HTR-8/SVneo (cell line): ENCODE data around the gene U2SURP.
A peak's percentile ranks its signal among the peaks of the same experiment; 100 is the strongest.
"Not testable (repeated sequence)": the region's sequence is repeated elsewhere in the genome, so short reads cannot be mapped to it uniquely, and the experiment has no call there.

Source experiments
- DNase-seq: peaks from one replicate; pipeline ENCODE4 v3.0.0; 2011; ENCODE audit warnings: low spot score, mixed read lengths; ENCODE audit not compliant: insufficient read length
- FAIRE-seq: peaks from 2 replicates; lab custom pipeline; 2011; peaks lifted over from hg19 to GRCh38; lab: Jason Lieb, UNC

U2SURP gene

DNA sequence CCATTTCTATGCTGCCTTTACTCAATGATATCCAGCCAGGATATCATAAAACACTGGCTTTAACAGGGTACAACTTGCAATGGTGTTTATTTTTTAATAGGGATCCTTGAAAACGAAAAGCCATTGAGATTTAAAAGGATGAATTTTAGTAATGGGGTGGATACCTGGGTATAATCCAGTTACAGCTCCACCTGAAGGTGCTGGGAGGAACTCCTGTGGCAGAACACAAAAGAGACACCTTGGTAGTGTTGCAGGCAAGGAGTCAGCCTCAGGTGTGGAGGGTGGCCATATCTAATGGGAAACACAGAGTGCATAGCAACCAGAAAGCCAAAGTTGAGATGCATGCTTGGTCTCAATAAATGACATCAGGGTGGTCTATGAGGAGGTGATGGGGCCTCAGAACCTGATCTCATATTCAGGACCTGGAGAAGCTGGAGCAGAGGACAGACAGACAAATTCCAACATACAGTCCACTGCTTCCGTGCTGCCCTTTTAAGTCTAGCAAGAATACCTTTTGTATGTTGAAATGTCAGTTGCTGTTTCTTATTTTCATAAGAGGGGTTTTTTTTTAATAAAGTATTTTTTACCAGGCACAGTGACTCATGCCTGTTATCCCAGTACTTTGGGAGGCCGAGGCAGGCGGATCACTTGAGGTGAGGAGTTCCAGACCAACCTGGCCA lies 25.9 kb upstream of the U2SURP start:
- FAIRE-seq, result no peak
- no peak for DNase-seq

DNA sequence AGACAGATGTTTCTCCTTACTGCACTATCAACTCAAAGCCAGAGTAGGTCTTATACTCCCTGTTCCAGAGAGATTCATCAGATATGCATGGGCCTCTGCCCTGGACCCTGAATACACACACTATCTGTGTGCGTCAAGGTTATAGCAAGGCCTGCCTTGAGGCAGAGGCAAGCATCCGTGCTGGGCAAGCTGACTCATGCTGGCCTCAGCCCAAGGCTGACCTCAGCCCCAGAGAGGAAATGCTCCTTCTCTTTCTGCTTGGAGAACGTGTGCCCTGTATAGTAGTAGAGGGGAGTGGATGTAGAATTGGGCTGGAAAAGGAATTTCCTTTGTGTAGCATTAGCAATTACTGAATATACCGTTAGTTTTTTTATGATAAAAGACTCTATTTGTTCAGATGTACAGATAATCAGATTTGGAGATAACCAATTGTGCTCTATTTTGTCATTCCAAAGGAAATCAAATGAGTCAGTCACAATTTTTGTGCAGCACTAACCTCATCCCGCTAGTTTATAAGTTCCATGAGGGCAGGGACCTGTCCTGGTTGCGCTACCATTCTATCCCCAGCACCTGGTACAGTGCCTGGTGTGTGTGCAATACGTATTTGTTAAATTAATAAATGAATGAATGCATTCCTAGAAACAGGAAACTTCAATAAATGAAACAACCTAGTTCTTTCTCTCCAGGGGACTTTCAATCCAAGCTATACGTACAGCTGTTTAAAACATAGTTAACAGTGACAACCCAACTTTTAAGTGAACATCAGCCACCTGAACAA lies 24.6 kb upstream of the U2SURP start:
- peak; percentile 76 for DNase-seq
- FAIRE-seq, result peak; percentile 92

DNA sequence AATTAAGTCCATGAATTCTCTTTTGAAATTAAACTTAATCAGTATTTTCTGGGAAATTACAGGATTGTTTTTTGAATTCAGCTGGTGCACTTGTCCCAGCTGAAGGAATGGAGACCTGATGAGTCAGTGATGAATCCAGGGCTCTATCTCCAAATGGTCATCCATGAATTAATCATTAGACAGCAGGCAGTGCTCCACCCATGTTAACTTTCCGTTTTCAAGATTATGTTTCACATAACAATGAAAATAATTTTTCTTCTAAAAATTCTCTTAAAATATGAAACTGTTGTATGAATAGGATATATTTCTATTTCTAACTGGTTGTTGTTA lies 24.0 kb upstream of the U2SURP start:
- no peak for FAIRE-seq
- no peak for DNase-seq

DNA sequence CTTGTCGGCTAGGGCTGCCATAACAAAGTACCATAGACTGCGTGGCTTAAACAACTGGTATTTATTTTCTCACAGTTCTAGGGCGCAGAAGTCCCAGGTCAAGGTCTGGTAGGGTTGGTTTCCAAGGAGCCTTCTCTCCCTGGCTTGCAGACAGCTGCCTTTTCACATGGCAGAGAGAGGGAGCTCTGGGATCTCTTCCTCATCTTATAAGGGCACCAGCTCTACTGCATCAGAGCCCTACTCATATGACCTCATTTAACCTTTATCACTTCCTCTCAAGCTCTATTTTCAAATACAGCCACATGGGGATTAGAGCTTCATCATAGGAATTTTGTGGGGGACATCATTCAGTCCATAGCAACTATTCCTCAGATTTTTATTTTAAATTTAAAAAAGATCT lies 20.3 kb upstream of the U2SURP start:
- no peak for DNase-seq
- no peak for FAIRE-seq

DNA sequence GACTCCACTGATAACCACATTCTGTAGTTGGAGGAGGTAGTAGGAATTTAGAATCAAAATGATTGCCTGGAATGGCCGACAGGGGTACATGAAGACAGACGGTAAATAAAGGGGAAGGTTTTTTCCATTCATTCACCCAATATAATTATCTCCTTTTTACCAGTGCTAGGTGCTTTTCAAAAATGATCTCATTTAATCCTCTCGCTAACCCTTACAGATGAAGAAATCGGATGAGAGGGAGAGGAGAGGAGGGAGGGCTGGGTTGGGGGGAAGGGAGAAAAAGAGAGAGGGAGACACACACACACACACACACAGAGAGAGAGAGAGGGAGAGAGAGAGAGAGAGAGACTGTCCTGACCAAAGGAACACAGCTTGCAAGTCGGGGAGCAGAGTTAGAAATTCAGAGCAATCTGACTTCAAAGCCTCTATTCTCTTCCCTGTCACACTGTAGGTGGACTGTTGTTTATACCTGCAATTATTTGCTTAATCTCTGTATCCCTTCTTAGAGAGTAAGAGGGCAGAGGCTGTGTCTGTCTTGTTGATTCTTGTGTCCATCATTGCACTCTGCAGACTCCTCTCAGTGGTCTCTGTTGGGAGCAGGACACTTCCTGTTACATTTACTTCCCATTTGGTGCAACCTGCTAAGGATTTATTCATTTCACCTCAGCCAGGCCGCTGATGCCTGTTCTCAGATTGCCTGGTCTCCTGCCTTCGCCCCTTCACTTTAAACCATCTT lies 19.2 kb upstream of the U2SURP start:
- no peak for DNase-seq
- no peak for FAIRE-seq

DNA sequence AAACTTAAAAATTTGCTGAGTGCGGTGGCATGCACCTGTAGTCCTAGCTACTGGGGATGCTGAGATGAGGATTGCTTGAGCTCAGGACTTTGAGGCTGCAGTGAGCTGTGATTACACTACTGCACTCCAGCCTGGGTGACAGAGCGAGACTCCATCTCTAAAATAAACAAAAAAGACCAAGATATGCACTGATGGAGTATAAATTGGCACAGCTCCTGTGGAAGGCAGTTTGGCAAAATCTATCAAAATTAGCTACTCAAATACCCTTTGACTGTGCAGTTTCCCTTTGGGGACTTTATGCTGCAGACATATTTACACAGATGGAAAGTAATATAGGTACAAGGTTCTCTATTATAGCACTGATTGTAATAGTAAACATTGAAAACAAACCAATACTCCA lies 18.1 kb upstream of the U2SURP start:
- FAIRE-seq, result no peak
- DNase-seq, result no peak

DNA sequence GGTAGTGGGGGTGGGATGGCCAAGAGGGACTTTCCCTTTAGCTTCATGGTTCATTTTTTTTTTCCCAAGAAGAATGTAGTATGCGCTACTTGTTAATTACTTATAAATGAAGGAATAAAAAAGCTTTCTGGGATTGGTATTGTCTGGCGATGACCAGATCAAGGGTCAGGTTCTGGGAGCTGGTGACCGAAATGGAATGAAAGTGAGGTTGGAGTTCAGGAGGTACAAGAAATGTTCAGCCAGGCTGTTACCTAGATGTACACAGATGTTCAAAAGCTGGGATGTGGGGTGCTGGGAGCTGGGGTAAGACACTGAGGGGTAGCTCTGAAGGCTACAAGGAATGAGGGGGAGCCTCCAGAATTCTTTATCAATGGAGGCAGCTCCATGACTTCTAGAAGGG lies 17.1 kb upstream of the U2SURP start:
- no peak for FAIRE-seq

DNA sequence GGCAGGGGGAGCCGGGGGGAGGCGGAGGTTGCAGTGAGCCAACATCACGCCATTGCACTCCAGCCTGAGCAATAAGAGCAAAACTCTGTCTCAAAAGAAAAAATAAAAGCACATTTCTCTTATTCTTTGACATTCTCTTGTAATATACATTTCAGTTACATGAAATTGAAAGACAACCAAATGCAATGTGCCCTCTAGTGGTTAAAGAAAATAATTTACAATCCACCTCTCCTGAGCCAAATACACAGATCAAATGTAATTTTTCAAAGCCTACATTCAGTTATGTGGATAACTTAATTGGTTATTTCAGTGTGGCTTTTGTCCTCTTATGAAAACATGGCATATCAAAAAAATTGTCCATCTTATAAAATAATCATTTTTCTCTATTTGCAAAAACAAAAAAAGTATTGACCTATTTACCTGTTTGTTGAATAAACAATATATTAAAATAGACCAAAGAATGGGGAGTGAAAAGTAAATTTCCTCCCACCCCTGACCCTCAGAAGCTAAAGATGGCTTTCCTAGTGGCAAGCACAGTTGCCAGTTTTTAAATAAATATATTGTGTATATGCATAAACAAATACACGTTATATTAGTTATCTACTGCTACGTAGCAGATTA lies 14.2 kb upstream of the U2SURP start:
- no peak for DNase-seq
- no peak for FAIRE-seq

More for the DNA sequence above, 17.1 kb upstream of the U2SURP start:
- DNase-seq, result no peak

DNA sequence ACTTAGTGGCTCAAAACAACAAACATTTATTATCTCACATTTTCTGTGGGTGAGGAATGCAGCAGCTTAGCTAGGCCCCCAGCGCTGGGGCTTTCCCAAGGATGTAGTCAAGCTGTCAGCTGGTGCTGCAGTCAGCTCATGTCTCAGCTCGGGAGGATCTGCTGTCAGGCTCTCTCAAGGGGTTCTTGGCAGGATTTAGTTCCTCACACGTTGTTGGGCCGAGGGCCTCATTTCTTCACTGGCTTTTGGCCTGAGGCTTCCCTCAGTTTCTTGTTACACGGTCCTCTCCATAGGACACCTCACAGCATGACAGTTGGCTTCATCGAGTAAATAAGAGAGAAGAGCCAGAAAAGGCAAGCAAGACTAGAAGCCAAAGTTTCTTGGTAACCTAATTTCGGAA lies 13.7 kb upstream of the U2SURP start:
- no peak for FAIRE-seq
- no peak for DNase-seq

DNA sequence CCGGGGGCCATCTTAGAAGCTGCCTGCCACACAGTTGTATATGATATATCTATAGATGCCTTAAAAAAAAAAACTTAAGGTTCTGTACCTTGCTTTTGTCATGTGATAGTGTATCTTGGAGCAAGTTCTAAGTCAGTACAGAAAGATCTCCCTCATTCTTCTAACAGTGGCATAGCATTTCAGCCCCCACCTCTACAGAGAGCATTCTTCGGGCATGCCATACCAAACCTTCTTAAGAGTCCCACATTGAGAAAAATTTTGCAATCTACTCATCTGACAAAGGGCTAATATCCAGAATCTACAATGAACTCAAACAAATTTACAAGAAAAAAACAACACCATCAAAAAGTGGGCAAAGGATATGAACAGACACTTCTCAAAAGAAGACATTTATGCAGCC lies 13.1 kb upstream of the U2SURP start:
- not testable (repeated sequence) for FAIRE-seq, DNase-seq

DNA sequence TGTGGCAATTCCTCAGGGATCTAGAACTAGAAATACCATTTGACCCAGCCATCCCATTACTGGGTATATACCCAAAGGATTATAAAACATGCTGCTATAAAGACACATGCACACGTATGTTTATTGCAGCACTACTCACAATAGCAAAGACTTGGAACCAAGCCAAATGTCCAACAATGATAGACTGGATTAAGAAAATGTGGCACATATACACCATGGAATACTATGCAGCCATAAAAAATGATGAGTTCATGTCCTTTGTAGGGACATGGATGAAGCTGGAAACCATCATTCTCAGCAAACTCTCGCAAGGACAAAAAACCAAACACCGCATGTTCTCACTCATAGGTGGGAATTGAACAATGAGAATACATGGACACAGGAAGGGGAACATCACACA lies 12.5 kb upstream of the U2SURP start:
- not testable (repeated sequence) for FAIRE-seq, DNase-seq

DNA sequence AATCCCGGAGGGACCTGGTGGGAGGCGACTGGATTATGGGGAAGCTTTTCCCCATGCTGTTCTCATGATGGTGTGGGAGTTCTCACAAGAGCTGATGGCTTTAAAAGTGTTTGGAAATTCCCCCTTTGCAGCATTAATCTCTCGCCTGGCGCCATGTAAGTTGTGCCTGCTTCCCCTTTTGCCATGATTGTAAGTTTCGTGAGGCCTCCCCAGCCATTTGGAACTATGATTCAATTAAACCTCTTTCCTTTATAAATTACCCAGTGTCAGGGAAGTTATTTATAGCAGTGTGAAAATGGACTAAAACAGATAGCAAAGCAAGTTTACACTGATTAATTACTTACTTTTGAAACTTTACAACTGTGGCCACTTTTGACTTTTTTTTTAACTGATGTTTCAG lies 10.6 kb upstream of the U2SURP start:
- no peak for FAIRE-seq
- no peak for DNase-seq

DNA sequence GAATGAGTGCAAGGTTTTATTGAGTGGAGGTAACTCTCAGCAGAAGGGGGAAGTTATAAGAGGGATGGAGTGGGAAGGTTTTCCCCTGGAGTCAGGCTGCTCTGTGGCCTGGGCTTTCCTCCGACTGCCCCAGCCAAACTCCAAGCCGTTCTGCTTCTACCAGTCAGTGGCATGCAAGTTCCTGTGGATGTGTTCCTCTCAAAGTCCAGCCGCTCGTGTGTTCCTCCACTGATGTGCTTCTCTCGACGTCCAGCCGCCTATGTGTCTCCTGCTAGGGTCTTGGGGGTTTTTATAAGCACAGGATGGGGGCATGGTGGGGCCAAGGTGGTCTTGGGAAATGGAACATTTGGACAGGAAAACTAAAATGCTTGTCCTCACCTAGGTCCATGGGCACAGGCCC lies 9.0 kb upstream of the U2SURP start:
- FAIRE-seq (no peak), DNase-seq (no peak)

DNA sequence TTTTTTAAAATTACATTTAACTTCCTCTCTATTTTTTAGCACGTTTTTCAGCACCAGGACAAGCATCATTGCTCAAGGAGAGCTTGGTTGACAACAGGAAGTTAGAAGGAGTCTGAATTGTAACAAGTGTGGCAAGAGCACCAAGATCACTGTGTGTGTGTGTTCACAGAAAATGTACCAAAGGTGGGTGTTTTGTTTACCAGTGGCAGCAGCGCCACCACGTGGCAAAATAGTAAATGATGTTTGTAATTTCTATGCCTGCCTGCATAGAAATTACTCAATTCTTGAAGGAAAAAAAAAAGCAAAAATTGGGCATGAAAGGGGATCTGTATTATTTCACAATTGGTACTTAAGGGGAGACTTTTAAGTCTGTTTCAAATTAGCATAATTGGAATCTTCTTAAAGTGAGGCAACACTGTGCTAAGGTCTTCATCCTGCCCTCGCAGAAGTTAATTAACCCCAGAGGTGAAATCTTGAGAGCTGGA lies 7.4 kb upstream of the U2SURP start:
- FAIRE-seq (peak; percentile 52), DNase-seq (no peak)

DNA sequence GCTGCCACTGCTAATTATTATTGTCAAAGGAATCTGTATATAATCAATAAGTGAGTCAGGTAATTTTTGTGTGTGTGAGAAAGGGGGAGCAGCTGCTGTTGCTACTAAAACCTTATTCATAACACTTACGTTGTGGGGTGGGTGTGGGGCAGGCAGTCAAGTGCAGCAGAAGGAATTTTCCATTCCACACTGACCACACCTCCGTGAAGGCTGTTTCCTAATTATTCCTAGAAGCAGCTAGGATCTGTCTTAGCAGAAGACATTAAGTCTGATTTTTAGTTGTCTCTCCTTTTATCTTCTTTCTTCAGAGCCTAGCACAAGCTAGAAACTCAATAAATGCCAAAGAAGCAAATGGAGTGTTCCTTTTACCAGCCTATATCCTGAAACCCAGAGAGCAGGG lies 4.0 kb upstream of the U2SURP start:
- FAIRE-seq (no peak), DNase-seq (no peak)

DNA sequence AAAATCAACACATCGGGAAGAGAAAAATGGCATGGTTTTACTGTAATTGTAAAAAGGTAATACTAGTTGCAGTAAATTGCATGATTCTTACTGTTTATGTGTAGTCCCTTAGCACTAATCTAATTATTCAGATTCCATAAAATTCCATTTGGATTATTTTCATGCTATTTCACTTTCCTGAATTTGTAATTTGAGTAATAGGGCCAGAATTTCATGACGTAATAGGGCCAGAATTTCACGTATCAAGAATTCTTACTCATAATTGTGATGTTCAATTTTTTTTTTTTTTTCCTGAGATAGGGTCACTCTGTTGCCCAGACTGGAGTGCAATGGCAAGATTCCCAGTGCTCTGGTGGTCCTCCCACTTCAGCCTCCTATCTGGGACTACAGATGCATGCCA lies 2.9 kb upstream of the U2SURP start:
- FAIRE-seq, result no peak
- no peak for DNase-seq

DNA sequence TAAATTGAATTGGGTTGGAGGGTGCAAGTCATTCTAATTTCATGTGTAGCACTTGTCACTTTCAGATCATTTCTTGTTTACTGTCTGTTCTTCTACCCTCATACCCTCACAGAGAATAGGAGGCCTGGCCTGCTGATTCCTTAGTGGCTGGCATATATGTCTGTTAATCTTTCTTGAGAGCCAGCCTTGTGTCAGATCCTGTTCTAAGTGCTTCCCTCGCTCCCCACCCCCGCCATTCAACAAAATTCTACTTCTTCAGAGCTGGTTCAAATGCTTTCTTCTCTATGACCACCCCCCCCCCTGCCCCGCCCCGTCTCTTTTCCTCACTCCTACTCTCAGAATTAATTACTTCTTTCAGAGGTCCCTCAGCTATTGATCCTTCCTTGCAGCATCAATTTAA lies 1.5 kb upstream of the U2SURP start:
- DNase-seq, result no peak
- FAIRE-seq, result no peak

DNA sequence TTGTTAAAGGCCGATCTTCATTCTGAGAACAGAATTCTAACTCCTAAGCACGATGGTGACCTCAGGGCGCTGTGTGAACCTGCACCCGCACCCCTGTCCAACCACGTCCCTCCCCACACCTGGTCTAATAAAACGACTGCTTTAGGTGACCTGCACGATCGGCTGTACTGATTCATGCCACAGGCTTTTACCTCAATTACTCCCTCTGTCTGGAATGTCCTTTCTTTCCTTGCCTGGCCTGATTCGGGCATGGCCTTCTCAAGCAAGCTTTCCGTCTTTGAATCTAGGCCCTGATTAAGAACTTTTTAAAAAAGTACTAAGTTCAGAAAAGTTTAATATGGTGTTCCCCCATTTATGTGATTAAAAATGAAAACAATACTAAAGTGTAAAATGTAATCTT lies 842 bp upstream of the U2SURP start:
- FAIRE-seq (no peak), DNase-seq (no peak)

DNA sequence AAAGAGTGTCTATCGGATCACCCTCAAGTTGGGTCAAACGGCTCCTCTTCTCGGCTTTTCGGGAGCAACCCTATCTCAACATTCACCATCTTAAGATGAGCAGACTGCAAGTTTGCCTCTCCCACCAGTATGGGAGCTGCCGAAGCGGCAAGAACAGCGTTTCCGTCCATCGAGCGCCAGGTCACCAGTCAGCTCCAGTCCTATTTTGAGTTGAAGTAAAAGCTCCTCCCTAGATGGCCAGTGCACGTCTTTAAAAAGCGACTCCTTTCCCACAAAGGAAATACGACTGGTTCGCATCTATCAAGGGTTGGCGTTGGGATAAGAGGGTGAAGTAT lies 369 bp upstream of the U2SURP start:
- no peak for DNase-seq
- FAIRE-seq, result no peak

DNA sequence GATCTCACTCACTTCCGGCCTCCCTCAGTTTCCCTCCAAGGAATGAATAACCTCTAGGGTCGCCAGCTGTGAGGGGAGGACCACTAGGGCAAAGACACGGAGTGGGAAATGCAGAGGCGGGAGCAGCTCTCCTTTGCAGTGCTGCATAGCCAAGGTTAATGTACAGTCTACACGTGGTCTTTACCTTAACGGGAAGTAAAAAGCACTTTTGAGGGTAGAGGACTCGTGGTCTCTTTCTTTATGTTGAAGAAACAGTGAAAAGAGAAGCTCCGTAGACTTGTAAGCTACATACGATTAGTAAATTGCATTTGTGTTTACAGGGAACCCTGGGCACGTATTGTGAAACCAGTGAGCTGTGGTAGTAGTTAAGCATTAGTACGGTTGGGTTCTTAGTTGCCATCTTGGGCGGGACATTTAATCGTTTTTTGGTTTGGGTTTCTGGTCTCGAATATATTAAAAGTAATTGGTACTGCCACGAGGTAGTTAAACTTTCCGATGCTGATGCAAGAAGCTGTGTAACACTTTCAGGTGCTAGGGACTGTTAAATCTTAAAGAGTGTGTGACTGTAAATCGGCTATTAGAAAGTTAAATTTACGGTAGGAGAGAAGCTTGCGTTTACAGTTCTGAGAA lies 828 bp downstream of the U2SURP start:
- no peak for DNase-seq
- no peak for FAIRE-seq
